IMR-90 (cell line): ENCODE data around the gene CCL15.

Source experiments
- CTCF ChIP-seq: conservative IDR thresholded peaks from 2 replicates; pipeline ENCODE4 v1.5.1; 2012; ENCODE audit warnings: mild to moderate bottlenecking, low read depth, low read length, improper control_type of control experiment
- POLR2A ChIP-seq: IDR thresholded peaks from 2 replicates; pipeline ENCODE4 v1.6.1; 2012; ENCODE audit warnings: mild to moderate bottlenecking, low read depth, low read length
- RFX5 ChIP-seq: IDR thresholded peaks from 2 replicates; pipeline ENCODE4 v1.8.0; 2012; ENCODE audit warnings: low read depth, mild to moderate bottlenecking, low read length, moderate library complexity
- USF2 ChIP-seq: fragments of 150-350 bp; IDR thresholded peaks from 2 replicates; pipeline ENCODE4 v1.6.1; 2017; ENCODE audit warnings: mild to moderate bottlenecking, antibody characterized with exemption, low read length, low read depth

- TF ChIP-seq CTCF, result no peak
- TF ChIP-seq RFX5, result no peak
- TF ChIP-seq USF2, result no peak
- TF ChIP-seq POLR2A, result no peak
Observed at GRCh38 chr17:35986643-35987042, 14.7 kb downstream of the CCL15 start, which contains the start of gene CCL14.
